Astrocyte (in vitro differentiated cells and primary cell): ENCODE results near the gene GATA2. TPM values are rescaled to one million over a fixed set of nuclear protein-coding genes. Genes with fewer than 3 reads are reported as not detected.

Experiments used
- DNase-seq: peaks from one replicate; pipeline ENCODE4 v3.0.0-alpha.2; 2010; ENCODE audit warnings: low read depth
- FAIRE-seq: peaks from 2 replicates; lab custom pipeline; 2011; peaks lifted over from hg19 to GRCh38; lab: Jason Lieb, UNC
- H2AFZ ChIP-seq: 2 replicates; pipeline ENCODE4 v1.6.0; 2012; ENCODE audit warnings: low read depth, low read length, inconsistent platforms
- H3K27ac ChIP-seq: 2 replicates; pipeline ENCODE4 v1.5.1; 2011; ENCODE audit warnings: low read depth, low read length, inconsistent platforms
- H3K27me3 ChIP-seq: 2 replicates; pipeline ENCODE4 v1.6.0; 2011; ENCODE audit warnings: low read length, inconsistent platforms; ENCODE audit not compliant: insufficient read depth
- H3K36me3 ChIP-seq: 2 replicates; pipeline ENCODE4 v1.5.1; 2011; ENCODE audit warnings: low read length, inconsistent platforms; ENCODE audit not compliant: insufficient read depth
- H3K4me1 ChIP-seq: 2 replicates; pipeline ENCODE4 v1.5.1; 2011; ENCODE audit warnings: low read length, inconsistent platforms; ENCODE audit not compliant: insufficient read depth
- H3K4me2 ChIP-seq: 2 replicates; pipeline ENCODE4 v1.6.0; 2012; ENCODE audit warnings: low read length, inconsistent platforms
- H3K4me3 ChIP-seq: 2 replicates; pipeline ENCODE4 v1.5.1; 2011; ENCODE audit warnings: low read depth, mild to moderate bottlenecking, low read length, inconsistent platforms; ENCODE audit not compliant: insufficient read depth
- H3K79me2 ChIP-seq: 2 replicates; pipeline ENCODE4 v1.6.0; 2012; ENCODE audit warnings: mild to moderate bottlenecking, low read length, inconsistent platforms; ENCODE audit not compliant: insufficient read depth
- H3K9ac ChIP-seq: 2 replicates; pipeline ENCODE4 v1.6.0; 2012; ENCODE audit warnings: mild to moderate bottlenecking, low read length, inconsistent platforms
- H3K9me3 ChIP-seq: 2 replicates; pipeline ENCODE4 v1.5.1; 2012; ENCODE audit warnings: low read depth, mild to moderate bottlenecking, low read length, inconsistent platforms; ENCODE audit not compliant: insufficient read depth
- H4K20me1 ChIP-seq: 2 replicates; pipeline ENCODE4 v1.6.0; 2012; ENCODE audit warnings: low read length, inconsistent platforms; ENCODE audit not compliant: insufficient read depth
- H3K27ac Mint-ChIP-seq: one replicate; pipeline ENCODE4 v1.8.0; 2021; ENCODE audit warnings: mild to moderate bottlenecking, mixed read lengths; ENCODE audit not compliant: unreplicated experiment
- H3K27me3 Mint-ChIP-seq: one replicate; pipeline ENCODE4 v1.8.0; 2021; ENCODE audit warnings: low read depth, mixed read lengths; ENCODE audit not compliant: unreplicated experiment
- H3K36me3 Mint-ChIP-seq: one replicate; pipeline ENCODE4 v1.8.0; 2021; ENCODE audit warnings: low read depth, mixed read lengths; ENCODE audit not compliant: unreplicated experiment
- H3K4me1 Mint-ChIP-seq: one replicate; pipeline ENCODE4 v1.8.0; 2021; ENCODE audit warnings: low read depth, mixed read lengths; ENCODE audit not compliant: unreplicated experiment
- H3K4me3 Mint-ChIP-seq: one replicate; pipeline ENCODE4 v1.8.0; 2021; ENCODE audit warnings: mild to moderate bottlenecking, moderate library complexity, mixed read lengths; ENCODE audit not compliant: unreplicated experiment
- H3K9me3 Mint-ChIP-seq: one replicate; pipeline ENCODE4 v1.8.0; 2021; ENCODE audit warnings: mild to moderate bottlenecking, mixed read lengths; ENCODE audit not compliant: unreplicated experiment
- EZH2 ChIP-seq: IDR thresholded peaks from 2 replicates; pipeline ENCODE4 v1.6.1; 2012; ENCODE audit warnings: mild to moderate bottlenecking, low read length, inconsistent platforms; ENCODE audit not compliant: insufficient read depth
- total RNA-seq: library from RNA; stranded (reverse); gene quantifications from 2 replicates; pipeline ENCODE4 v1.2.1, GENCODE V29; 2021
- TF ChIP-seq, protein P1 (sequence below): IDR thresholded peaks from 2 replicates; pipeline ENCODE4 v1.5.1; 2011; ENCODE audit warnings: low read depth, mild to moderate bottlenecking, inconsistent platforms, low read length, moderate library complexity; ENCODE audit not compliant: insufficient read depth

GATA2 gene
- total RNA-seq, 1 donor from 2014 or later = 1.7 TPM

DNA sequence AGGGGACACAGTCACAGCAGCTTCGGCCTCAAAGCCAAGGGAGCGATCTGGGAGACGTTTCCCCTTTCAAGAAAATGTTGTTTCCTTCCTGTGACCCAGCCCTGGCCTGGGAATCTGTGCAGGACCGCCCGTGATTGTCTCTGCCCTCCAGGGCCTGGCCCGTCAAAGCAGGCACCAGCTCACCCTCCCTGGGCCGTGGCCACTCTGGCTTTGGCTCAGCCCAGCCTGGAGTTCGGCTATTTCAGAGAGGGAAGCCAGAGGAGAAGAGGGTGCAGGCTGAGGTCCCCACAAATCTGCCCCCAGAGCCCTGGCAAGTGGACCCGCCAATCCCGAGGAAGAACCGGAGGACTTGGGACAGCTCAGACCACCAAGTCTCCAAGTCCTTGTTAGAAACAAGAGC is 12.7 kb downstream of the GATA2 start:
- FAIRE-seq (no peak), DNase-seq (no peak)
- H3K36me3 Mint-ChIP-seq = no peaks in the 10 kb centered on the region
- H4K20me1 ChIP-seq = peaks cover 6% of the 10 kb centered on the region
- H3K9me3 ChIP-seq = no peaks in the 10 kb centered on the region
- peaks cover 21% of the 10 kb centered on the region for H3K4me1 Mint-ChIP-seq
- no peak overlapping the region for H3K4me3 ChIP-seq
- no peak overlapping the region for H3K4me2 ChIP-seq
- H3K27me3 ChIP-seq = peaks cover 54% of the 10 kb centered on the region
- TF ChIP-seq EZH2 = no peak
- TF ChIP-seq, protein P1, sequence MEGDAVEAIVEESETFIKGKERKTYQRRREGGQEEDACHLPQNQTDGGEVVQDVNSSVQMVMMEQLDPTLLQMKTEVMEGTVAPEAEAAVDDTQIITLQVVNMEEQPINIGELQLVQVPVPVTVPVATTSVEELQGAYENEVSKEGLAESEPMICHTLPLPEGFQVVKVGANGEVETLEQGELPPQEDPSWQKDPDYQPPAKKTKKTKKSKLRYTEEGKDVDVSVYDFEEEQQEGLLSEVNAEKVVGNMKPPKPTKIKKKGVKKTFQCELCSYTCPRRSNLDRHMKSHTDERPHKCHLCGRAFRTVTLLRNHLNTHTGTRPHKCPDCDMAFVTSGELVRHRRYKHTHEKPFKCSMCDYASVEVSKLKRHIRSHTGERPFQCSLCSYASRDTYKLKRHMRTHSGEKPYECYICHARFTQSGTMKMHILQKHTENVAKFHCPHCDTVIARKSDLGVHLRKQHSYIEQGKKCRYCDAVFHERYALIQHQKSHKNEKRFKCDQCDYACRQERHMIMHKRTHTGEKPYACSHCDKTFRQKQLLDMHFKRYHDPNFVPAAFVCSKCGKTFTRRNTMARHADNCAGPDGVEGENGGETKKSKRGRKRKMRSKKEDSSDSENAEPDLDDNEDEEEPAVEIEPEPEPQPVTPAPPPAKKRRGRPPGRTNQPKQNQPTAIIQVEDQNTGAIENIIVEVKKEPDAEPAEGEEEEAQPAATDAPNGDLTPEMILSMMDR = no peak
- no peaks in the 10 kb centered on the region for H3K36me3 ChIP-seq
- H3K27ac ChIP-seq = no peak overlapping the region
- peaks cover 23% of the 10 kb centered on the region for H3K4me1 ChIP-seq
- H3K27ac Mint-ChIP-seq = no peak overlapping the region
- no peak overlapping the region for H3K4me3 Mint-ChIP-seq
- no peak overlapping the region for H3K9ac ChIP-seq
- no peaks in the 10 kb centered on the region for H3K79me2 ChIP-seq
- H3K9me3 Mint-ChIP-seq = peaks cover 10% of the 10 kb centered on the region
- no peak overlapping the region for H2AFZ ChIP-seq
- peaks cover 71% of the 10 kb centered on the region for H3K27me3 Mint-ChIP-seq

DNA sequence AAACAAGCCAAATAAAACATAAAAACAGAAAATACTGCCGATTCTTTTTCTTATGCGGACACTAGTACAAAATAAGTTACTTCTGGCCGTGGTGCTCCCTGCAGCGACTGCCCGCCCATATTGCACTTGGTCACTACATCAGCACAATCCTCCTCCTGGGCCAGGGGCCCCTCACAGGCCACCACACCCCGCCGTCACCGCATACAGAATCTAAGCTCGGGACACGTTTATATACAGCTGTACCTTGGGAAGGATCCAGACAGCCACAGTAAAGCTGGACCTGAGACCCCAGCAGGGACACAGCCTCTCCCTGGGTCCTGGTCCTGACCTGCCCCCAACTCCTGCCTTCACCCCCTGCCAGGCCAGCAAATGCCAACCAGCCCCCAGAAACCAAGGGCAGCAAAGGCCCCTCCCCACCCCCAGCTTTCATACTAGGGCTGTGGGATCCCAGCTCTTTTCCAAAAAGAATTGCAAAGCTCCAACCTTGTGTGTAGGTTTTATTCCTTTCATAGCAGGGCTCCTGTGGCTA is 13.4 kb downstream of the GATA2 start:
- Histone ChIP-seq H3K4me2 (no peak overlapping the region), H3K4me1 (peaks cover 23% of the 10 kb centered on the region), H3K4me3 (no peak overlapping the region), H3K36me3 (no peaks in the 10 kb centered on the region), H2AFZ (no peak overlapping the region), H3K79me2 (no peaks in the 10 kb centered on the region), H3K9ac (no peak overlapping the region), H3K9me3 (no peaks in the 10 kb centered on the region), H3K27me3 (peaks cover 54% of the 10 kb centered on the region), H3K27ac (no peak overlapping the region), H4K20me1 (no peaks in the 10 kb centered on the region)
- Mint-ChIP-seq H3K9me3 (peaks cover 8% of the 10 kb centered on the region), H3K27ac (no peak overlapping the region), H3K27me3 (peaks cover 71% of the 10 kb centered on the region), H3K4me3 (no peak overlapping the region), H3K4me1 (peaks cover 21% of the 10 kb centered on the region), H3K36me3 (no peaks in the 10 kb centered on the region)
- FAIRE-seq (no peak), DNase-seq (no peak)
- TF ChIP-seq EZH2 = no peak
- TF ChIP-seq, protein P1 = no peak
